ENCODE measurements around the gene CSNK2A1.
A peak's percentile ranks its signal among the peaks of the same experiment; 100 is the strongest.

CSNK2A1 gene

GRCh38 chr20:458776-459175 is 84.8 kb downstream of the CSNK2A1 start:
- TF ChIP-seq MAX (IDR thresholded peaks at IDR 0.05) (no peak), TCF12 (IDR thresholded peaks at IDR 0.05; ENCODE audit: low read depth) (no peak), EP300 (IDR thresholded peaks at IDR 0.05; ENCODE audit: borderline replicate concordance) (no peak), EGR1 (IDR thresholded peaks at IDR 0.05) (no peak), YY1 (IDR thresholded peaks at IDR 0.05; ENCODE audit: low read depth) (no peak), FOXM1 (IDR thresholded peaks at IDR 0.05; ENCODE audit: borderline replicate concordance, low read depth) (no peak), TAF1 (IDR thresholded peaks at IDR 0.05; ENCODE audit: low read depth) (no peak), ZBTB7A (IDR thresholded peaks at IDR 0.05; ENCODE audit: low read depth) (no peak), REST (IDR thresholded peaks at IDR 0.05; ENCODE audit: low read depth) (no peak), CEBPB (IDR thresholded peaks at IDR 0.05) (no peak), CREB1 (IDR thresholded peaks at IDR 0.05; ENCODE audit: low read depth) (no peak), NFIC (IDR thresholded peaks at IDR 0.05) (no peak), RAD21 (IDR thresholded peaks at IDR 0.05; ENCODE audit: low read depth) (no peak), TEAD4 (IDR thresholded peaks at IDR 0.05) (no peak)
- TF ChIP-seq, protein P1, sequence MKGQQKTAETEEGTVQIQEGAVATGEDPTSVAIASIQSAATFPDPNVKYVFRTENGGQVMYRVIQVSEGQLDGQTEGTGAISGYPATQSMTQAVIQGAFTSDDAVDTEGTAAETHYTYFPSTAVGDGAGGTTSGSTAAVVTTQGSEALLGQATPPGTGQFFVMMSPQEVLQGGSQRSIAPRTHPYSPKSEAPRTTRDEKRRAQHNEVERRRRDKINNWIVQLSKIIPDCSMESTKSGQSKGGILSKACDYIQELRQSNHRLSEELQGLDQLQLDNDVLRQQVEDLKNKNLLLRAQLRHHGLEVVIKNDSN (IDR thresholded peaks at IDR 0.05): no peak

DNA sequence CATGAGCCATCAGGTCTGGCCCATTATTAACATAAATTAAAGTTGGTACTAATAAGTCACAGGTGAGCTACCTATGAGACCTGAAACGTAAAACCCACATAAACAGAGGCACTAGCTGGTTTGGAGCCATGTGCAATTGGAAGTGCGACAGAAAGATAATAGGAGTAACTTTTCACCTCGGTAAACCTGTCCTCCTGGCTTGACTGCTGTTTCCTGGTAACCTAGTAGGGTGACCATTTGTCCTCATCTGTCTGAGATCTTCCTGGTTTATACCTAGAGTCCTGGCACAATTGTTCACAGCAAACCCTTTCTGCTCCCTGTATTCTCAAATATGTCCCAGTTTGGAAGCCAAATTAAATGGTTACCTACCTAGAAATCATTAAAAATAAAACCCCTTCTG is 88.6 kb downstream of the CSNK2A1 start:
- TF ChIP-seq NFIC (IDR thresholded peaks at IDR 0.05): no peak
- TF ChIP-seq, protein P1 (IDR thresholded peaks at IDR 0.05): no peak
- TF ChIP-seq CEBPB (IDR thresholded peaks at IDR 0.05): no peak
- no peak for TF ChIP-seq RAD21 (IDR thresholded peaks at IDR 0.05; ENCODE audit: low read depth)
- no peak for TF ChIP-seq MAX (IDR thresholded peaks at IDR 0.05)
- no peak for TF ChIP-seq REST (IDR thresholded peaks at IDR 0.05; ENCODE audit: low read depth)
- no peak for TF ChIP-seq TCF12 (IDR thresholded peaks at IDR 0.05; ENCODE audit: low read depth)

DNA sequence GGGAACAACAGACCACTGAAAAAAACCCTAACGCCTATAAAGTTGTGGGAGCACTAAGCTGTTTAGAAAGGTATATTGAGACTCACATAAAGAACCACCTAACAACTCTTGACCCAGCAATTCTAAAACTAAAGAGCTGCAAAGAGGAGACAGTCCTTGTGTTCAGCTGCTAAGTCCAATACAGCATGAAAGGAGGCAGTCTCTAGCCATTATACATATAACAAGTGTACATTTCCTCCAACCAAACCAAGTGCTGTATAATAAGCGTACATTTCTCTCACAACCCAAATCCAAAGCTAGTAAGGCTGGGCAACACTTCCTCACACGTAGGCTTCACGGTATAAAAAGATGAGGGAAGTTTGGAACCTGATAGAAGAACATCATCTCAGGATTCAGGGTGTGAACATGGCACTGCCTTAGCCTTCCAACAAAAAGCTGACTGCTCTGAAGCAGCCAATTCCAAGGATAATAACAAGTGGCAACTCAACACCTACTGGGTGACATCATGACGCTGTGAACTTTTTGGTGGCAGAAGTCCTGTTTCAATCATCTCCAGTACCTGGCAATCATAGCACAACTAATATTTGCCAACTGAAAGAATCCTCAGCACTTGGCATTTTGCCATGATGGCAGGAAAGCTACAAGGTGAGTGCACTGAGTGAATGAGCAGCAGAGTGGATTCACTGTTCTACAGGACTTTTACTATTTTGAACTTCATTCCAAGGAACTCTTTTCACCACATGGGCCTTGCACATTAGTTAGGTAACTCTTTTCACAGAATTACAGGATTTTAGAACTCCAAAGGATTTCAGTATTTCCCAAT is 97.9 kb downstream of the CSNK2A1 start:
- TF ChIP-seq REST (IDR thresholded peaks at IDR 0.05; ENCODE audit: low read depth) (no peak), NFIC (IDR thresholded peaks at IDR 0.05) (peak; percentile 61; the same call in 1 of the 2 replicates)

GRCh38 chr20:444862-445426 is 98.6 kb downstream of the CSNK2A1 start:
- TF ChIP-seq FOXM1 (IDR thresholded peaks at IDR 0.05; ENCODE audit: borderline replicate concordance, low read depth): no peak
- TF ChIP-seq, protein P1 (IDR thresholded peaks at IDR 0.05): peak; percentile 56

Data from Ishikawa (cell line).